DMS53 treated with DMSO at 0.1 percent for 48 hours (cell line): ENCODE measurements around the gene GNG8.
"Not testable (repeated sequence)": the region's sequence is repeated elsewhere in the genome, so short reads cannot be mapped to it uniquely, and the experiment has no call there.

Source experiments
- DNase-seq: peaks from one replicate; lab custom pipeline; 2025; ENCODE audit not compliant: unreplicated experiment; lab: John Stamatoyannopoulos, UW

Gene GNG8

GRCh38 chr19:46648060-46648960 lies 12.3 kb upstream of the GNG8 start:
- DNase-seq: no peak

DNA sequence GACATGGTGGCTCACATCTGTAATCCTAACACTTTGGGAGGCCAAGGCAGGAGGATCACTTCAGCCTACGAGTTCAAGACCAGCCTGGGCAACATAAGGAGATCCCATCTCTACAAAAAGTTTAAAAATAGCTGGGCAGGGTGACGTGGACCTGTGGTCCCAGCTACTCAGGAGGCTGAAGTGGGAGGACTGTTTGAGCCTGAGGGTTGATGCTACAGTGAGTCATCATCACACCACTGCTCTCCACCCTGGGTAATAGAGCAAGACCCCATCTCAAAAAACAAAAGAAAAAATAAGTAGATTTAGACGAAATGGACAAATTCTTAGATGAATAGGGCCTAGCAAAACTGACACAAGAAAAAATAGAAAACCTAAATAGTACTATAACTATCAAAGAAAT lies 10.4 kb upstream of the GNG8 start:
- DNase-seq: no peak

GRCh38 chr19:46644720-46645119 lies 8.7 kb upstream of the GNG8 start:
- no peak for DNase-seq

DNA sequence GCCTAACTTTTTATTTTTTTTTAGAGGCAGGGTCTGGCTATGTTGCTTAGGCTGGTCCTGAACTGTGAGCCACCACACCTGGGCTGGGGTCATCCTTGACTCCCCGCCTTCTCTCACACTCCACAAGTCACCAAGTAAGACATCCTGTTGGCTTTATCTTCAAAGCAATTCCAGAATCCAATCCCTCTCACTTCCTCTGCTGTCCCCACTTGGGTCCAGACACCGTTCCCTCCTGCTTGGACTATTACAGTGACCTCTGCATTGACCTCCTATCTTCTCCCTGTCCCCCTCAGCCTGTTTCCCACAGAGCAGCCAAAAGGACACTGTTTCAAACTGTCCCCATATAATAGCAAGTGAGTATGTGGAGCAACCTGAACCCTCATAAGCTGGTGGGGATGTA lies 4.7 kb upstream of the GNG8 start:
- no peak for DNase-seq

DNA sequence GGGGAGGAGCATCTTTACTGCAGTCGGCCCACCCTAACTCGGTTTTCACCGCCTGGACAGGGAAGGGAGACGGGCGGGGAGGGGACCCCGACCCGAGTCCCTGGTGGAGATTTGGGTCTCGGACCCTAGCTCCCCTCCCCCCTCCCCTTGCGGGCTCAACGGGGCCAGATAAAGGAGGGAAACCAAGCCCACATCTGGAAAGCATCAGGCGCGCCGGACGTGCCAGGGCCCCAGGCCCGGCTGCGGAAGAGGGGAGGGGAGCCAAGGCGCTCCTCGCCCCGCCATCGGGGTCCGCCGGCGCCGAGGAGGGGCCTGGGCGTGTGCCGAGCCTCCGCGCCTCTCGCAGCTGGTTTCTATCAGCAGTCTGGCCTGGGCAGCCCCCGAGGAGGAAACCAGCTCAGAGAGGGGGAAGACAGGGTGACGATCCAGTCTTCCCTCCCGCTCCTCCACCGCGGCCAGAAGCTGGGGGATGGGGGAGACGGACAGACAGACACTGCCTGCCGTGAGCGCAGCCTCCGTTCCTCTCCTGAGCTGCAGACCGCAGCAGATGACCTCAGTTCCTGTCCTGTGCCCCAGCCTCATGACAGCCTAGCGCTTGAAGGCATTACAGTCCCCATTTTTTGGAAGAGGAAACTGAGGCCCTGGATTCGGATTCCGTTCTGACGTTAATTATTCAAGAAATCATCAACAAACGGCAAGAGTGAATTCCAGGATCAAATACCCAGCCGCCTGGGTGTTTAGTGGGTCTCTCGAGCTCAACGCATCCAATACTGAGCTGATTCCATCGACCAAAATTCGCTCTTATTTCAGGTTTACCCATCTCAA lies 3.6 kb upstream of the GNG8 start:
- no peak for DNase-seq

- DNase-seq: no peak
Observed at GRCh38 chr19:46637224-46637623, 1.2 kb upstream of the GNG8 start.

- no peak for DNase-seq
Observed at GRCh38 chr19:46634656-46635218, 1.3 kb downstream of the GNG8 start.

GRCh38 chr19:46634045-46634655 lies 1.9 kb downstream of the GNG8 start:
- peak; percentile 34 for DNase-seq

GRCh38 chr19:46633130-46633529 lies 2.9 kb downstream of the GNG8 start:
- no peak for DNase-seq

DNA sequence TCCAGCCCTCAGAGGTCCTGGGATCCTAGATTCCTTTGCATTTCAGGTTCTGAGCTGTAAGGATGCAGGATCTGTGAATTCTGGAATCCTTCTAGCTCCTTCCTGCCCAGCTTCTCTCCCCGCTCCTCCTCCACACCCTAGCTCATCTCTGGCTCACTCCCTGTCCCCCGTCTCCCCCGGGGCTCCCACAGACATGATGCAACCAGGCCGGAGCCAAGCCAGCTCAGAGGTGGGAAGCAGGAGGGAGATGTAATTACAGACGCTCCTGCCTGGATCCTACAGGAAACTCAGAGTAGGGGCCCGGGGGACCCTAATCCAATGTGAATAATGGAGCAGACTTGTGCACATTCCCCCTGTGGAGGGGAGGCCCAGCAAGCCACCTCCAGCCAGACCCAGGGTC lies 4.5 kb downstream of the GNG8 start:
- no peak for DNase-seq

DNA sequence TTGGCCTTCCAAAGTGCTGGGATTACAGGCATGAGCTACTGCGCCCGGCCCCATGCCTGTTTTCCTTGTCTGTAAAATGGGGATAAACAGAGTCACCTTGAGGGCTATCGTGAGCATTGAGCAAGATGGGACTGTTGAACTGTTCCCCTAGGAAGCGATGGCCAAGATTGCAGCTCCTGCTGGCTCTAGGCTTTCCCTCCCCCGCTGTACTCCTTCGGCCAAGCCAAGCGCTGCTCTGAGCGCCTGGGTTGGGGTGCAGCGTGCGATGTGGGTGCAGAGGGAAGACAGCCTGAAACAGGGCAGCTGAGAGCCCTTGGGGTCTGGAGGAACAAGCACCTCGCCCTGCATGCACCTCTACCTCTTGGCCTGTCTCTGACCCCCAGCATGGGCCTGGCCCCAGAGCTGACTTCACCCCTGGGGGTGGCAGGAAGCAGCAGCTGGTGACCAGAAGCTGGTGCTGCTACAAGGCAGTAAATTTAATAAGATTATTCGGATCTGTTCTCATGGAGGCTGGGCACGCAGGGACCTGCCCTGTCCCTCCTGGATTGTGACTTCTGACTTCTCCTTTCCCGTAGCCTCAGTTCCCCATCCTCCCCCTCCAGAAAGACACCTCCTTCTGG lies 5.3 kb downstream of the GNG8 start:
- DNase-seq: no peak

DNA sequence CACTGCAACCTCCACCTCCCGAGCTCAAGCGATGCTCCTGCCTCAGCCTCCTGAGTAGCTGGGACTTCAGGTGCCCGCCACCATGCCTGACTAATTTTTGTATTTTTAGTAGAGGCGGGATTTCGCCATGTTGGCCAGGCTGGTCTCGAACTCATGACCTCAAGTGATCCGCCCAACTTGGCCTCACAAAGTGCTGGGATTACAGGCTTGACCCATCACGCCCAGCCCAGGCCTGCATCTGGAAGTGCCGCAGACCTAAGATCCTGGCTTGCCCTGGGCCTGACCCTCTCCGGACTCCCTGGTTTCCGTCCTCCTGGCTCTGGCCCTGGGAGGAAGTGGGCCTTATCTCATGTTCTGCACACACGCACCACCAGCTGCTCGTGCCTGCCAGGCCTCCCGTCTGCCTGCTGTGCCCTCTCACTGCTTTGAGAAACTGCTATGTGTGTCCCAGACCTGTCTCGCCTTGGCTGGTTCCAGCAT lies 6.4 kb downstream of the GNG8 start:
- no peak for DNase-seq

DNA sequence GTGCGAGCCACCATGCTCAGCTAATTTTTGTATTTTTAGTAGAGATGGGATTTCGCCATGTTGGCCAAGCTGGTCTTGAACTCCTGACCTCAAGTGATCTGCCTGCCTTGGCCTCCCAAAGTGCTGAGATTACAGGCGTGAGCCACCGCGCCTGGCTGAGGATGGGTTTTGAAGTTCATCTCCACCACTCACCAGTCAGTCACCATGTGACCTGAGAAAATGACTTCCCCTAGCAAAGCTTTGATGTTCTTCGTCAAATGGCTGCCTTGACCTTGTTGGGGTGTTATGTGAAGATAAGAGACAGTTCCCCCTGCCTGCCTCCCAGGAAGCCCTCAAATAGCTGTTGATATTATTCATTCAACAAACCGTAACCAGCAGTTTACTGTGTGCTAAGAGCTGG lies 7.0 kb downstream of the GNG8 start:
- DNase-seq: not testable (repeated sequence)

DNA sequence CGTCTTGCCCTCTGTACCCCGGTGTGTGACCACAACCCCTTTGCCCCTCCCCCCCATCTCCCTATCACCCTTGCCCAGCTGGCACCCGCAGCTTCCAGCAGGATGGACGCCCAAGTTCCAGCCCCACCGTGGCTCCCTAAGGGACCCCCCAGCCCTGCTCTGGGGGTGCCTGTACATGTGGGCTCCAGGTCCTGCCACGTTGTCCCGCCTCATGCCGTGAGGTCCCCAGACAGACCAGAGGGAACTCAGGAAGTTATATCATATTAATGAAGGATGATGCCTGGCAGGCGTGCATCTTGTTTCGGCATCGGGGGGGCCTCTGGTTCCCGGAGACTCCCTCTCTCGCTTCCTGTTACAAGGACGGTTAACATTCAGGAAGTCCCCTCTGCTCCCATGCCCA lies 9.6 kb downstream of the GNG8 start:
- no peak for DNase-seq

DNA sequence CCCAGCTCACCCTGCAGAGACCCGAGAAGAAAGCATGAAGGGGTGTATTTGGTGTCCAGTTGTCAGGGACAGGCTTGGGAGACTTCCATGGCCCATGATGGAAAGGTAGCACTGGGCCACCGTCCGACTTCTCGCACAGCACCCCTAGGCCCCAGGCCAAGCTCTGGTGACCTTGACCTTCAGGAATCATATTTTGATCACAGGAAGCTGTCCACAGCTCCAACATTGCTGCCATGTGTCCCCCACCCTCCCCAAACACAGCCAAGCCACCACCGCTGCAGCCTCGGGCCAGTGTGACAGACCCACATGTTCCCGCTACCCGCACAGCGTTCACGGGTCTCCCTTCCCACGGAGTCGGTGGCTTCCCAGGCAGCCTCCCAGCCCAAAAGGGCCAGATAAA lies 10.3 kb downstream of the GNG8 start:
- DNase-seq: no peak

DNA sequence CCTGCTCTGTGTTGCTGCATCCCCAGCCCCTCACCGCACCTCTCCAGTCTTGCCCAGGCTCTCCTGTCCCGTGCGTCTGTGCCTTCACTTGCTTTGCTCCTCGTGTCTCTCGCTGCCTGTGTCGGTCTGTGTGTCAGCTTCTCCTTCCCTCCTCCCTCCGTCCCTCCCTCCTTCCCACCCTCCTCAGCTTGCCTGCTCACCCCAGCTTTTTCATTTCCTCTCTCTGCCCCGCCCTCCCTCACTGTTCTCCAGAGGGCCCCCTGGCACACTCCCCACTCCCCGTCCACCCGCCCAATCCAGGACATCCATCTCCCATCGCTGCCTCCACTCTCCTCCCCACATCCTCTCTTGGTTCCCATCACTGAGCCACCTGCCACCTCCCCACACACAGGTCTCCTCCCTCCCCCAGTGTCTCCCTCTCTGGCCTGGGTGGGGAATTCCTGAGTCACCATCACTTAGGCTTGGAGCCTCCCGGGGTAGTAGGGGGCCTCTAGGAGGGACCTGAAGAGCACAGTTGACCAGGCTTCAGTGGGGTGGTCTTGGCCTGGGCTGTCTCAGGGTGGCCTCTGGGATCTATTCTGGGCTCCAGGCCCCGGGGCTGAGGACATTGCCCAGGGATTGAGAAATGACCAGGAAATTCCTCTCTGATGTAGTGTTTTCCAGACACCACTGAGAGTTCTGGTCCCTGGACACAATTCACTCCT lies 10.9 kb downstream of the GNG8 start, which contains the start of gene PTGIR:
Gene PTGIR, minus strand, starts transcription at position 132 of the 704 bp plus-strand sequence. CDS start 864 bp downstream, outside the sequence.
- no peak for DNase-seq

GRCh38 chr19:46623915-46624502 lies 12.0 kb downstream of the GNG8 start:
- no peak for DNase-seq

DNA sequence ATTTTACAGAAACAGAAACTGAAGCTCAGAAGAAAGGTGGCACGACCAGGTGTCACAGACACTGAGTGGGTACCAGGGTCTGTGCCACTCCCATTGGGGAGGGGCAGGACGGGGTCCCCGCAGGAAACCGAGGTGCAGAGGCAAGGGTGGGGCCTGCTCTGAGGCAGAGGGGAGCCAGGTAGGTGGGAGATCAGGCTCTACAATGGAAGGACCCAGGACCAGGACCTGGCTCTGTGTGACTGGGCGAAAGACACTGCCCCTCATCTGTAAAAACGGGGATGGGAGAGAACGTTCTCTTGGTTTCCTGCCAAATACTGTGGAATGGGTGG lies 13.9 kb downstream of the GNG8 start:
- no peak for DNase-seq

GRCh38 chr19:46621191-46622117 lies 14.5 kb downstream of the GNG8 start:
- DNase-seq: no peak
